ENCODE data around the gene MYOD1.

DNA sequence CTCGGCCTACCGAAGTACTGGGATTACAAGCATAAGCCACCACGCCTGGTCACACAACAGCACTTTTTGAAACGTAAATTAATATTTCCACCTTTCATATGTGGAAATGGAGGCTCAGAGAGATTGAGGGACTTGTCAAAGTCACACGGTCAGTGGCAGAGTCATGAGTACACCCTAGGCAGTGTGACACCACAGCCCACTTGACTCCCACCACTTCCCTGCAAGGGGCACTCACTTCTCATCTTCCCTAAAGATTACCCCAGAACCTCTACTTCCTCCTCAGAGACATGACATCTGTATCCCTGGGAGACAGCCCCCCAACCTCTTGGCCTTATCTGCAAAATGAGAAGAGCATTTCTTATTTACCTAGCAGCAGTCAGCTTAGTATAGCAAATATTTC, 16.5 kb upstream of the MYOD1 start:
- TF ChIP-seq, protein P1, sequence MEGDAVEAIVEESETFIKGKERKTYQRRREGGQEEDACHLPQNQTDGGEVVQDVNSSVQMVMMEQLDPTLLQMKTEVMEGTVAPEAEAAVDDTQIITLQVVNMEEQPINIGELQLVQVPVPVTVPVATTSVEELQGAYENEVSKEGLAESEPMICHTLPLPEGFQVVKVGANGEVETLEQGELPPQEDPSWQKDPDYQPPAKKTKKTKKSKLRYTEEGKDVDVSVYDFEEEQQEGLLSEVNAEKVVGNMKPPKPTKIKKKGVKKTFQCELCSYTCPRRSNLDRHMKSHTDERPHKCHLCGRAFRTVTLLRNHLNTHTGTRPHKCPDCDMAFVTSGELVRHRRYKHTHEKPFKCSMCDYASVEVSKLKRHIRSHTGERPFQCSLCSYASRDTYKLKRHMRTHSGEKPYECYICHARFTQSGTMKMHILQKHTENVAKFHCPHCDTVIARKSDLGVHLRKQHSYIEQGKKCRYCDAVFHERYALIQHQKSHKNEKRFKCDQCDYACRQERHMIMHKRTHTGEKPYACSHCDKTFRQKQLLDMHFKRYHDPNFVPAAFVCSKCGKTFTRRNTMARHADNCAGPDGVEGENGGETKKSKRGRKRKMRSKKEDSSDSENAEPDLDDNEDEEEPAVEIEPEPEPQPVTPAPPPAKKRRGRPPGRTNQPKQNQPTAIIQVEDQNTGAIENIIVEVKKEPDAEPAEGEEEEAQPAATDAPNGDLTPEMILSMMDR (IDR thresholded peaks at IDR 0.05): no peak
- no peak for TF ChIP-seq POLR2A (IDR thresholded peaks at IDR 0.05)
